ENCODE data around the gene RAPH1.

GRCh38 chr2:203534621-203535077 is 452 bp downstream of the RAPH1 start:
- TF ChIP-seq EZH2 (IDR thresholded peaks at IDR 0.05), result no peak
- TF ChIP-seq POLR2AphosphoS5 (IDR thresholded peaks at IDR 0.05; ENCODE audit: borderline replicate concordance, low read depth, low read length), result no peak
